Adrenal gland (tissue), 12 donors: Measurements from ENCODE around the gene NAP1L4. TPM values are rescaled to one million over a fixed set of nuclear protein-coding genes. Genes with fewer than 3 reads are reported as not detected.

Source experiments
- DNase-seq, 7 donors: peaks; one replicate each; pipeline ENCODE4 v3.0.0-alpha.2; 2019 to 2020
- H3K27ac ChIP-seq, 5 donors: fragments of 200-600 bp; sonication (generic) in 4 of 5; 1 replicate in 3 of 5; 2 replicates in 2 of 5; pipeline versions ENCODE4 v1.5.1 to v1.8.0; 2016 to 2020; ENCODE audit warnings: mild to moderate bottlenecking in 1 of 5
- H3K27me3 ChIP-seq: fragments of 200-600 bp; 2 replicates; pipeline ENCODE4 v1.8.0; 2021
- H3K36me3 ChIP-seq, 2 donors: fragments of 200-600 bp; replicated peaks in 1 of 2; 1 replicate in 1 of 2; 2 replicates in 1 of 2; pipeline versions ENCODE4 v1.5.1 to v1.8.0; 2018 to 2022
- H3K4me1 ChIP-seq, 2 donors: fragments of 200-600 bp; replicated peaks in 1 of 2; 1 replicate in 1 of 2; 2 replicates in 1 of 2; pipeline versions ENCODE4 v1.5.1 to v1.8.0; 2018 to 2021
- H3K4me3 ChIP-seq, 4 donors: fragments of 200-600 bp; sonication (generic) in 3 of 4; one replicate each; pipeline ENCODE4 v1.5.1; 2016 to 2018
- H3K9me3 ChIP-seq, 3 donors: fragments of 200-600 bp; sonication (generic) in 1 of 3; replicated peaks in 1 of 3; 1 replicate in 2 of 3; 2 replicates in 1 of 3; pipeline versions ENCODE4 v1.5.1 to v1.8.0; 2016 to 2021
- POLR2A ChIP-seq, 2 donors: fragments of 450-650 bp; IDR thresholded peaks; one replicate each; pipeline ENCODE4 v1.6.1; 2017; ENCODE audit warnings: antibody characterized with exemption in 2 of 2, mild to moderate bottlenecking in 2 of 2, moderate library complexity in 1 of 2
- WGBS, 4 donors: extraction: QIAGEN DNeasy Blood & Tissue Kit in 2 of 4; methylation state at CpG; one replicate each; pipeline versions ENCODE4 v1.1.5 to v1.1.7; 2013 to 2017; 5-methylcytosine and 5-hydroxymethylcytosine counted together
- intact Hi-C, 2 donors: fragments of 100-400 bp; cut with DNase I; formaldehyde crosslinking; loops; one replicate each; pipeline versions ENCODE4 v1.14.1 to v1.15.0; 2022 to 2023
- polyA plus RNA-seq, 3 donors: library from polyadenylated mRNA; stranded (reverse); fragments of 200-250 nt in 2 of 3; fragments of 350-450 nt in 1 of 3; fragmentation: Illumina TruSeq in 1 of 3; extraction: RNeasy Lipid Tissue Mini Kit (QIAGEN cat#74804) in 1 of 3; gene quantifications; one replicate each; pipeline ENCODE4 v1.2.3, GENCODE V29; 2013 to 2014
- total RNA-seq, 9 donors: library from RNA; depleted of rRNA in 4 of 9; stranded (reverse); fragments of >200 nt in 4 of 9; fragments of 120-200 nt in 1 of 9; fragmentation: NEBNext Ultra II Directional in 1 of 9; extraction: Animal tissue kit (Norgen Biotek cat#: 25700) in 1 of 9; gene quantifications; one replicate each; pipeline versions ENCODE4 v1.1.0 to v1.2.4, GENCODE V29; 2013 to 2023
- TF ChIP-seq, protein P1 (sequence below), 6 experiments: fragments of 450-650 bp in 4 of 6; fragments of 200-600 bp in 2 of 6; sonication (generic) in 1 of 6; IDR thresholded peaks; 1 replicate in 5 of 6; 2 replicates in 1 of 6; pipeline versions ENCODE4 v1.5.1 to v1.8.0; 2016 to 2021; ENCODE audit warnings: antibody characterized with exemption in 6 of 6, mild to moderate bottlenecking in 2 of 6, moderate library complexity in 1 of 6
- donor health status: healthy with polysubstance abuse.
- donor health status: Bipolar disorder and iron deficiency.
- donor health status: DM: yes; HTN: yes; CAD: no.
- donor health status: DM: no; HTN: no; CAD: no.
- donor health status: DM: no; HTN: no; CAD: no.
- donor health status: DM: yes; HTN: yes; CAD: no.

NAP1L4 gene
- total and polyA plus RNA-seq, 12 donors = 39.7 to 128 (median 79.9) TPM

GRCh38 chr11:2999464-2999998, 7.4 kb upstream of the NAP1L4 start:
- no peak overlapping the region for H3K4me3 ChIP-seq
- 88 to 97% (median 90%) methylated on average over 10 of the region's 10 CpGs for WGBS, 4 donors
- H3K27me3 ChIP-seq = no peaks in the 10 kb centered on the region
- DNase-seq = peak in 2 of 7 donors; percentile 5 to 27
- no peaks in the 10 kb centered on the region for H3K9me3 ChIP-seq
- no peaks in the 10 kb centered on the region for H3K4me1 ChIP-seq
- H3K27ac ChIP-seq = no peak overlapping the region
- H3K36me3 ChIP-seq = peaks cover 0 to 39% of the 10 kb centered on the region in 2 donors
- TF ChIP-seq, protein P1, sequence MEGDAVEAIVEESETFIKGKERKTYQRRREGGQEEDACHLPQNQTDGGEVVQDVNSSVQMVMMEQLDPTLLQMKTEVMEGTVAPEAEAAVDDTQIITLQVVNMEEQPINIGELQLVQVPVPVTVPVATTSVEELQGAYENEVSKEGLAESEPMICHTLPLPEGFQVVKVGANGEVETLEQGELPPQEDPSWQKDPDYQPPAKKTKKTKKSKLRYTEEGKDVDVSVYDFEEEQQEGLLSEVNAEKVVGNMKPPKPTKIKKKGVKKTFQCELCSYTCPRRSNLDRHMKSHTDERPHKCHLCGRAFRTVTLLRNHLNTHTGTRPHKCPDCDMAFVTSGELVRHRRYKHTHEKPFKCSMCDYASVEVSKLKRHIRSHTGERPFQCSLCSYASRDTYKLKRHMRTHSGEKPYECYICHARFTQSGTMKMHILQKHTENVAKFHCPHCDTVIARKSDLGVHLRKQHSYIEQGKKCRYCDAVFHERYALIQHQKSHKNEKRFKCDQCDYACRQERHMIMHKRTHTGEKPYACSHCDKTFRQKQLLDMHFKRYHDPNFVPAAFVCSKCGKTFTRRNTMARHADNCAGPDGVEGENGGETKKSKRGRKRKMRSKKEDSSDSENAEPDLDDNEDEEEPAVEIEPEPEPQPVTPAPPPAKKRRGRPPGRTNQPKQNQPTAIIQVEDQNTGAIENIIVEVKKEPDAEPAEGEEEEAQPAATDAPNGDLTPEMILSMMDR (IDR thresholded peaks at IDR 0.05) = no peak
- no peak for TF ChIP-seq POLR2A (IDR thresholded peaks at IDR 0.05)
- intact Hi-C loops = no loop called here

GRCh38 chr11:2998073-2998850, 6.1 kb upstream of the NAP1L4 start:
- H3K9me3 ChIP-seq = no peaks in the 10 kb centered on the region
- 86 to 91% (median 89%) methylated on average over 6 to 7 of the region's 7 CpGs for WGBS, 4 donors
- intact Hi-C loops = no loop called here
- peak in 1 of 7 donors; percentile 2 for DNase-seq
- no peak for TF ChIP-seq POLR2A (IDR thresholded peaks at IDR 0.05)
- TF ChIP-seq, protein P1 (IDR thresholded peaks at IDR 0.05) = no peak
- H3K4me1 ChIP-seq = no peaks in the 10 kb centered on the region
- H3K4me3 ChIP-seq = no peak overlapping the region
- no peaks in the 10 kb centered on the region for H3K27me3 ChIP-seq
- H3K27ac ChIP-seq = no peak overlapping the region
- H3K36me3 ChIP-seq = peaks cover 0 to 26% of the 10 kb centered on the region in 2 donors

DNA sequence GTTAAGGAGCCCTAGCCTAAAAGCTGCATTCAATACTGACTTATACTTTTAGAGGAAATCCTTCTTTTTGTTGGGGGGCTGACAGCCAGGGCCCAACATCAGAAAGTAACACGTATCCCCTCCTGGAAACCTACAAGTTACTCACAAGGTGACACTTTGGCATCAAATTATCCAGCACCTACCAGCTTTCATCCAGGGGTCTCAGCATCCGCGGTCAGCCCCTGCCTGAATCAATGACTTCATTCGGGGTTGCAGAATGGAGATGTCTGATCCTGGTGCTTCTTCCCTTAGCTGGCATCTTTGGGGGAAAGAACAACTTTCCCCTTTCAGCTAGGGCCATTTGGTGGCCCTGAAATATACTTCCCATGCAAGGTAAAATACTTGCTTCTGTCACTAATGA, 5.3 kb upstream of the NAP1L4 start:
- Histone ChIP-seq H3K4me1 (peaks cover 0 to 6% of the 10 kb centered on the region in 2 donors), H3K9me3 (no peaks in the 10 kb centered on the region), H3K27ac (no peak overlapping the region), H3K36me3 (peaks cover 0 to 20% of the 10 kb centered on the region in 2 donors), H3K4me3 (no peak overlapping the region), H3K27me3 (no peaks in the 10 kb centered on the region)
- no peak for TF ChIP-seq POLR2A (IDR thresholded peaks at IDR 0.05)
- TF ChIP-seq, protein P1 (IDR thresholded peaks at IDR 0.05) = no peak
- WGBS, 4 donors = 91 to 96% (median 92%) methylated on average over 4 of the region's 4 CpGs
- intact Hi-C loops = no loop called here
- DNase-seq = peak in 1 of 7 donors; percentile 3

- no peak overlapping the region for H3K27ac ChIP-seq
- DNase-seq = peak in 2 of 7 donors; percentile 8 to 35
- H3K36me3 ChIP-seq = peaks cover 0 to 15% of the 10 kb centered on the region in 2 donors
- peaks cover 0 to 6% of the 10 kb centered on the region in 2 donors for H3K4me1 ChIP-seq
- intact Hi-C loops = no loop called here
- H3K4me3 ChIP-seq = no peak overlapping the region
- TF ChIP-seq, protein P1 (IDR thresholded peaks at IDR 0.05) = no peak
- no peak for TF ChIP-seq POLR2A (IDR thresholded peaks at IDR 0.05)
- H3K27me3 ChIP-seq = no peaks in the 10 kb centered on the region
- no peaks in the 10 kb centered on the region for H3K9me3 ChIP-seq
- WGBS, 4 donors = 86 to 92% (median 87%) methylated on average over 5 to 6 of the region's 6 CpGs
Measured at GRCh38 chr11:2996976-2997375, 4.8 kb upstream of the NAP1L4 start.
